Mesendoderm (in vitro differentiated cells): Measurements from ENCODE around the gene MCF2L2.
A peak's percentile ranks its signal among the peaks of the same experiment; 100 is the strongest.

Source experiments
- DNase-seq: peaks from one replicate; pipeline ENCODE4 v3.0.0; 2013
- H2AK5ac ChIP-seq: 2 replicates; pipeline ENCODE4 v1.6.1; 2013; ENCODE audit warnings: low read length, inconsistent platforms
- H2BK120ac ChIP-seq: 2 replicates; pipeline ENCODE4 v1.6.1; 2013; ENCODE audit warnings: low read depth, mild to moderate bottlenecking, low read length, moderate library complexity, mixed read lengths
- H2BK15ac ChIP-seq: replicated peaks from 2 replicates; pipeline ENCODE4 v1.6.1; 2013; ENCODE audit warnings: low read depth, mild to moderate bottlenecking, moderate library complexity
- H2BK5ac ChIP-seq: 2 replicates; pipeline ENCODE4 v1.6.1; 2013; ENCODE audit warnings: low read length, inconsistent platforms
- H3K18ac ChIP-seq: 2 replicates; pipeline ENCODE4 v1.6.1; 2013; ENCODE audit warnings: mild to moderate bottlenecking, low read length, mixed read lengths
- H3K23ac ChIP-seq: one replicate; pipeline ENCODE4 v1.6.1; 2013; ENCODE audit warnings: low read length
- H3K27ac ChIP-seq: 2 replicates; pipeline ENCODE4 v1.5.1; 2013; ENCODE audit warnings: low read depth, mild to moderate bottlenecking, inconsistent platforms, low read length, moderate library complexity
- H3K27me3 ChIP-seq: 2 replicates; pipeline ENCODE4 v1.6.1; 2013; ENCODE audit warnings: low read length, control low read depth, mild to moderate bottlenecking, inconsistent platforms; ENCODE audit not compliant: insufficient read depth, poor library complexity
- H3K36me3 ChIP-seq: 2 replicates; pipeline ENCODE4 v1.6.1; 2013; ENCODE audit warnings: low read length, inconsistent platforms; ENCODE audit not compliant: control insufficient read depth, insufficient read depth
- H3K4ac ChIP-seq: one replicate; pipeline ENCODE4 v1.6.1; 2013; ENCODE audit warnings: low read depth, mild to moderate bottlenecking, low read length, moderate library complexity
- H3K4me1 ChIP-seq: 2 replicates; pipeline ENCODE4 v1.6.1; 2013; ENCODE audit warnings: low read depth, low read length, inconsistent platforms; ENCODE audit not compliant: control insufficient read depth
- H3K4me2 ChIP-seq: 2 replicates; pipeline ENCODE4 v1.6.1; 2013; ENCODE audit warnings: low read length
- H3K4me3 ChIP-seq: 2 replicates; pipeline ENCODE4 v1.5.1; 2013; ENCODE audit warnings: mild to moderate bottlenecking, low read length
- H3K56ac ChIP-seq: one replicate; pipeline ENCODE4 v1.6.1; 2013; ENCODE audit warnings: low read length
- H3K79me1 ChIP-seq: 2 replicates; pipeline ENCODE4 v1.6.1; 2013; ENCODE audit warnings: low read length, inconsistent platforms
- H3K79me2 ChIP-seq: 2 replicates; pipeline ENCODE4 v1.6.1; 2013; ENCODE audit warnings: mild to moderate bottlenecking, low read length; ENCODE audit not compliant: control insufficient read depth, insufficient read depth
- H3K9ac ChIP-seq: 2 replicates; pipeline ENCODE4 v1.6.1; 2013; ENCODE audit warnings: low read length, inconsistent platforms
- H4K5ac ChIP-seq: one replicate; pipeline ENCODE4 v1.6.1; 2013; ENCODE audit warnings: low read length
- H4K8ac ChIP-seq: one replicate; pipeline ENCODE4 v1.6.1; 2013; ENCODE audit warnings: low read depth, mild to moderate bottlenecking, control low read depth, low read length, moderate library complexity
- WGBS: extraction: QIAGEN DNeasy Blood & Tissue Kit; methylation state at CpG from one replicate; pipeline ENCODE4 v1.1.7; 2013; ENCODE audit warnings: low lambda C conversion rate, missing lambda C conversion rate; ENCODE audit not compliant: insufficient coverage; ENCODE audit errors: extremely low coverage; 5-methylcytosine and 5-hydroxymethylcytosine counted together

The MCF2L2 gene

DNA sequence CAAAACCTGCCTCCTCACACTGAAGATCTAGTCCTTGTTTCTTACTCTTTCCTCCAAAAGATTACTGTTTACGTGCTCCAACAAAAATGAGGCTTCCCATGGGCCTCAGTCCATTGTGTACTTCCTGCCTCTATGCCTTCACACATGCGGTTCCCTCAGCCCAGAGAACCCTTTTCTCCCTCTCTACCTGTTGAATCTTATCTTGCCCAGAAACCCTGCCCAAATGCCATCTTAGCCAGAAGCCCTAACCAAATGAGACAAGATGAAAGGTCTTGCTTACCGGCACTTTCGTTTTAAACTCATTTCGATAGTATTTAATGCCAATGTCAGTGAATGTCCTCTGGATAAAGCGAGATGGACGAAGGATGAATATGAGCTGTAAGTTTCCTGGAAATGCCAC lies 89.9 kb downstream of the MCF2L2 start:
- Histone ChIP-seq H3K79me2 (no peaks in the 10 kb centered on the region), H4K5ac (no peak overlapping the region), H4K8ac (no peak overlapping the region), H3K4ac (no peak overlapping the region), H3K4me1 (no peaks in the 10 kb centered on the region), H2BK120ac (no peak overlapping the region), H3K36me3 (no peaks in the 10 kb centered on the region), H2AK5ac (no peak overlapping the region), H3K56ac (no peak overlapping the region), H2BK15ac (no peak overlapping the region), H2BK5ac (no peak overlapping the region), H3K27me3 (no peaks in the 10 kb centered on the region), H3K9ac (no peak overlapping the region), H3K23ac (no peak overlapping the region), H3K4me2 (no peak overlapping the region), H3K4me3 (no peak overlapping the region), H3K79me1 (no peaks in the 10 kb centered on the region), H3K18ac (no peak overlapping the region), H3K27ac (no peak overlapping the region)
- no CpG with 5 or more reads among the region's 7 CpGs for WGBS
- DNase-seq, result no peak

DNA sequence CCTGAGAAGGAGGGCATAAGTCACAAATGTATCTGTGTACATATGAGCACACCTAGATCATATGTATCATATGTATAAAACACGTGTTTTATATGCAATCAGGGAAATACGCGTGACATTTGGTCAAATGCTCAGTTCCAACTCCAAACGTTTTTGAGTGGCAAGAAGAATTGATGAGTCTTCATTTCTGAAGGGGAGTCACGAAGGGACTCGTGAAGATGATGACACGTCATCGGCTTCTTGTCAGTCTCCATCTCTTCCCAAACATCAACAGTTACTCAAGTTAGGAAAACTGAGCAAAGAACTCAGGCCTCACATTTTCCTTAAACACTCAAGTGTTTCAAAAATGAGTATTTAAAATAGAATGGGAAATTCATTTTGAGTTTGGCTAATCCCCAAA lies 95.9 kb downstream of the MCF2L2 start:
- no peak overlapping the region for H2BK120ac ChIP-seq
- no peaks in the 10 kb centered on the region for H3K79me1 ChIP-seq
- no peak overlapping the region for H3K23ac ChIP-seq
- H3K4ac ChIP-seq, result no peak overlapping the region
- H3K36me3 ChIP-seq, result no peaks in the 10 kb centered on the region
- H3K56ac ChIP-seq, result no peak overlapping the region
- H3K9ac ChIP-seq, result no peak overlapping the region
- H2AK5ac ChIP-seq, result no peak overlapping the region
- no peak overlapping the region for H3K4me3 ChIP-seq
- no peak overlapping the region for H2BK5ac ChIP-seq
- no peak overlapping the region for H3K4me2 ChIP-seq
- H4K8ac ChIP-seq, result no peak overlapping the region
- H3K4me1 ChIP-seq, result peaks cover 4% of the 10 kb centered on the region
- no peaks in the 10 kb centered on the region for H3K79me2 ChIP-seq
- WGBS, result no CpG with 5 or more reads among the region's 8 CpGs
- no peaks in the 10 kb centered on the region for H3K27me3 ChIP-seq
- DNase-seq, result no peak
- H2BK15ac ChIP-seq, result no peak overlapping the region
- no peak overlapping the region for H4K5ac ChIP-seq
- H3K27ac ChIP-seq, result no peak overlapping the region
- H3K18ac ChIP-seq, result no peak overlapping the region

- no peak overlapping the region for H2BK15ac ChIP-seq
- no peak overlapping the region for H2AK5ac ChIP-seq
- no peak overlapping the region for H3K4me2 ChIP-seq
- H3K18ac ChIP-seq, result no peak overlapping the region
- peaks cover 4% of the 10 kb centered on the region for H3K4me1 ChIP-seq
- no peak overlapping the region for H4K8ac ChIP-seq
- H3K79me2 ChIP-seq, result no peaks in the 10 kb centered on the region
- no peaks in the 10 kb centered on the region for H3K27me3 ChIP-seq
- no peak overlapping the region for H3K9ac ChIP-seq
- H3K4me3 ChIP-seq, result no peak overlapping the region
- H3K79me1 ChIP-seq, result no peaks in the 10 kb centered on the region
- H3K56ac ChIP-seq, result no peak overlapping the region
- no CpG with 5 or more reads among the region's 3 CpGs for WGBS
- H2BK5ac ChIP-seq, result no peak overlapping the region
- H3K4ac ChIP-seq, result peak overlapping the region; percentile 16
- no peak overlapping the region for H2BK120ac ChIP-seq
- H3K23ac ChIP-seq, result no peak overlapping the region
- H3K36me3 ChIP-seq, result no peaks in the 10 kb centered on the region
- H4K5ac ChIP-seq, result no peak overlapping the region
- no peak overlapping the region for H3K27ac ChIP-seq
- no peak for DNase-seq
Measured at GRCh38 chr3:183331498-183331897, 96.9 kb downstream of the MCF2L2 start.

DNA sequence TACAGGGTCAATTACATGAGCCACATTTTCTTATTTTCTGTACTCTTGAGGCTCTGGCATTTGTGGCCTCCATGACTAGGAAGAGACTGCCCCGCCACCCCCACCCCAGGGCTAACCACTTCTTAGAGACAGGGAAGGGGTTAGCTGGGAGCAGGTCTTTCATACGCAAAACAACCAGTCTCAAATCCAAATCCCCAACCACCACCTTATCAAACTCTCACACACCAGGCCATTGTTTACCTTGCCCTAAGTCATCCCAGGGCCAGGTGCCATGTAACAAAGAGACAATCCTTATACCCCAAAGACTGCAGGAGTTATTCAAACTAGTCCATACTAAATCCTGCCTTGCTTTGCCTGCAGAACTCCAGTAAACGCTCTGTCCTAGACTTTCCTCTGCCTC lies 97.5 kb downstream of the MCF2L2 start:
- Histone ChIP-seq H4K8ac (no peak overlapping the region), H3K4ac (no peak overlapping the region), H4K5ac (no peak overlapping the region), H3K79me1 (no peaks in the 10 kb centered on the region), H2AK5ac (no peak overlapping the region), H3K23ac (no peak overlapping the region), H3K18ac (peak overlapping the region; percentile 44), H3K4me1 (peaks cover 4% of the 10 kb centered on the region), H3K4me3 (no peak overlapping the region), H3K9ac (no peak overlapping the region), H3K4me2 (no peak overlapping the region), H3K27ac (no peak overlapping the region), H3K79me2 (no peaks in the 10 kb centered on the region), H2BK5ac (no peak overlapping the region), H2BK15ac (no peak overlapping the region), H3K56ac (peak overlapping the region; percentile 62), H2BK120ac (no peak overlapping the region), H3K27me3 (no peaks in the 10 kb centered on the region), H3K36me3 (no peaks in the 10 kb centered on the region)
- peak; percentile 55 for DNase-seq
- no CpG with 5 or more reads among the region's 3 CpGs for WGBS

GRCh38 chr3:183329543-183329942 lies 98.9 kb downstream of the MCF2L2 start:
- no peak overlapping the region for H3K9ac ChIP-seq
- no peak for DNase-seq
- no peak overlapping the region for H2BK5ac ChIP-seq
- H3K79me2 ChIP-seq, result no peaks in the 10 kb centered on the region
- H3K18ac ChIP-seq, result no peak overlapping the region
- H3K27me3 ChIP-seq, result no peaks in the 10 kb centered on the region
- H3K4me1 ChIP-seq, result peaks cover 4% of the 10 kb centered on the region
- H3K4me3 ChIP-seq, result no peak overlapping the region
- no peak overlapping the region for H4K5ac ChIP-seq
- no peak overlapping the region for H3K4me2 ChIP-seq
- no peaks in the 10 kb centered on the region for H3K79me1 ChIP-seq
- no peaks in the 10 kb centered on the region for H3K36me3 ChIP-seq
- H2BK120ac ChIP-seq, result no peak overlapping the region
- H4K8ac ChIP-seq, result no peak overlapping the region
- no peak overlapping the region for H3K27ac ChIP-seq
- H3K23ac ChIP-seq, result no peak overlapping the region
- no CpG with 5 or more reads among the region's 1 CpG for WGBS
- H3K56ac ChIP-seq, result no peak overlapping the region
- no peak overlapping the region for H2BK15ac ChIP-seq
- H3K4ac ChIP-seq, result no peak overlapping the region
- H2AK5ac ChIP-seq, result no peak overlapping the region

- H3K36me3 ChIP-seq, result no peaks in the 10 kb centered on the region
Measured at GRCh38 chr3:183328823-183329222, 99.6 kb downstream of the MCF2L2 start.

More at GRCh38 chr3:183328823-183329222, 99.6 kb downstream of the MCF2L2 start:
- no peak overlapping the region for H3K4me2 ChIP-seq
- H2BK5ac ChIP-seq, result no peak overlapping the region
- H3K18ac ChIP-seq, result no peak overlapping the region
- no peaks in the 10 kb centered on the region for H3K27me3 ChIP-seq
- H3K79me1 ChIP-seq, result no peaks in the 10 kb centered on the region
- no peak overlapping the region for H4K5ac ChIP-seq
- no peak overlapping the region for H4K8ac ChIP-seq
- H3K4ac ChIP-seq, result no peak overlapping the region
- no peak overlapping the region for H2BK120ac ChIP-seq
- no peak overlapping the region for H3K23ac ChIP-seq
- H3K56ac ChIP-seq, result no peak overlapping the region
- no peaks in the 10 kb centered on the region for H3K79me2 ChIP-seq
- H3K9ac ChIP-seq, result no peak overlapping the region
- H2AK5ac ChIP-seq, result no peak overlapping the region
- WGBS, result no CpG with 5 or more reads among the region's 1 CpG
- peaks cover 4% of the 10 kb centered on the region for H3K4me1 ChIP-seq
- H2BK15ac ChIP-seq, result no peak overlapping the region
- no peak for DNase-seq
- no peak overlapping the region for H3K4me3 ChIP-seq
- no peak overlapping the region for H3K27ac ChIP-seq
